Pancreas (tissue), 10 donors: Measurements from ENCODE around the gene ADCY5. TPM values are rescaled to one million over a fixed set of nuclear protein-coding genes. Genes with fewer than 3 reads are reported as not detected.

Experiments used
- ATAC-seq, 4 donors: fragments of 200-7000 bp; cut with Tn5 transposase; one replicate each; pipeline versions ENCODE4 v1.8.0 to v1.9.1; 2020; ENCODE audit warnings: mild to moderate bottlenecking in 4 of 4, moderate library complexity in 4 of 4
- DNase-seq, 6 donors: peaks; one replicate each; pipeline ENCODE4 v3.0.0-alpha.2; 2020
- FAIRE-seq: peaks from 2 replicates; lab custom pipeline; 2012; peaks lifted over from hg19 to GRCh38; lab: Jason Lieb, UNC
- H3K27ac ChIP-seq, 4 donors: fragments of 200-600 bp; sonication (generic); 1 replicate in 3 of 4; 2 replicates in 1 of 4; pipeline versions ENCODE4 v1.5.0 to v1.8.0; 2020
- H3K27me3 ChIP-seq, 4 donors: fragments of 200-600 bp; one replicate each; pipeline ENCODE4 v1.8.0; 2021
- H3K36me3 ChIP-seq, 3 donors: fragments of 200-600 bp; sonication (generic) in 1 of 3; one replicate each; pipeline versions ENCODE4 v1.5.0 to v1.8.0; 2020 to 2021
- H3K4me1 ChIP-seq, 3 donors: fragments of 200-600 bp; one replicate each; pipeline ENCODE4 v1.8.0; 2021
- H3K4me3 ChIP-seq, 4 donors: fragments of 200-600 bp; sonication (generic) in 2 of 4; one replicate each; pipeline versions ENCODE4 v1.5.0 to v1.8.0; 2020 to 2021
- H3K9me3 ChIP-seq, 4 donors: fragments of 200-600 bp; one replicate each; pipeline ENCODE4 v1.8.0; 2021
- CTCF ChIP-seq, 4 donors: fragments of 200-600 bp; sonication (generic) in 3 of 4; IDR thresholded peaks; one replicate each; pipeline versions ENCODE4 v1.5.0 to v1.8.0; 2021; ENCODE audit warnings: antibody characterized with exemption in 4 of 4
- WGBS, 2 donors: extraction: QIAGEN DNeasy Blood & Tissue Kit; methylation state at CpG; one replicate each; pipeline ENCODE4 v1.1.7; 2013; 5-methylcytosine and 5-hydroxymethylcytosine counted together
- intact Hi-C, 3 donors: fragments of 100-400 bp; cut with DNase I; formaldehyde crosslinking; loops; one replicate each; pipeline versions ENCODE4 v1.11.1 to v1.14.2; 2022
- polyA plus RNA-seq, 2 donors: library from polyadenylated mRNA; stranded (reverse); fragments of 200-250 nt; gene quantifications; one replicate each; pipeline ENCODE4 v1.2.3, GENCODE V29; 2013
- total RNA-seq, 6 donors: library from RNA; stranded (reverse); fragmentation: NEBNext Ultra II Directional in 4 of 6; extraction: Animal tissue kit (Norgen Biotek cat#: 25700) in 4 of 6; gene quantifications; one replicate each; pipeline versions ENCODE4 v1.2.1 to v1.2.4, GENCODE V29; 2021 to 2023
- donor health status: healthy with polysubstance abuse.
- donor health status: DM: no; HTN: no; CAD: no; lungs with moderate emphysema.
- donor health status: DM: no; HTN: no; CAD: no.
- donor health status: control.
- donor health status: control.
- donor health status: Bipolar disorder and iron deficiency.
- donor health status: DM: yes; HTN: yes; CAD: no.
- donor health status: DM: no; HTN: no; CAD: no.
- donor health status: DM: no; HTN: no; CAD: no.
- donor health status: DM: yes; HTN: yes; CAD: no.

Gene ADCY5
- total and polyA plus RNA-seq, 8 donors = 6.0 to 13.4 (median 9.6) TPM

- TF ChIP-seq CTCF (IDR thresholded peaks at IDR 0.05) = no peak
- ATAC-seq = no peak
- no peak for FAIRE-seq
- Histone ChIP-seq H3K9me3 (no peaks in the 10 kb centered on the region), H3K4me3 (no peak overlapping the region), H3K27ac (no peak overlapping the region), H3K4me1 (no peaks in the 10 kb centered on the region), H3K36me3 (no peaks in the 10 kb centered on the region), H3K27me3 (no peaks in the 10 kb centered on the region)
- 68 to 76% methylated on average over 15 of the region's 15 CpGs for WGBS, 2 donors
- no peak for DNase-seq
- intact Hi-C loops = no loop called here
These were observed 28.3 kb upstream of the ADCY5 start for GRCh38 chr3:123476967-123477750.

DNA sequence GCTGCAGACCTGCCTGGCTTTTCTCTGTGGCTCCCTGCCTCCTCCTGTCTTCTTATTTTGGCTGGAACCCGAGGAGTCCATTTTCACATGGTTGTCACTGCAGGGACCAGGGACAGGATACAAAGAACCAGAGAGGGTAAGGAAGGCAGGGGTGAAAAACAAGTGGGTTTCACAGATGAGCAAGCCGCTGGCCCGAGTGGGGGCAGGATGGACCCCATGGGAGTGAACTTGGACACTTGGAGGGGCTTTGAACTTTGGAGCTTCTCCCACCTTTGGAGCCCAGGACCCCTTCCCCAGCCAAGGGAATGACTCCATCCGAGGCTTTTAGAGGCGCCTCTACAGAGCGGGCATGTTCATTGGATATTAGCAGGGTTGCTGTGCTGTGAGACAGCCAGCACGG, 26.9 kb upstream of the ADCY5 start:
- WGBS, 2 donors = 72 to 78% methylated on average over 7 of the region's 7 CpGs
- FAIRE-seq (no peak), ATAC-seq (no peak), DNase-seq (no peak)
- H3K27ac ChIP-seq = no peak overlapping the region
- intact Hi-C loops = no loop called here
- no peak for TF ChIP-seq CTCF (IDR thresholded peaks at IDR 0.05)
- no peaks in the 10 kb centered on the region for H3K4me1 ChIP-seq
- H3K9me3 ChIP-seq = no peaks in the 10 kb centered on the region
- H3K27me3 ChIP-seq = no peaks in the 10 kb centered on the region
- no peaks in the 10 kb centered on the region for H3K36me3 ChIP-seq
- H3K4me3 ChIP-seq = no peak overlapping the region

DNA sequence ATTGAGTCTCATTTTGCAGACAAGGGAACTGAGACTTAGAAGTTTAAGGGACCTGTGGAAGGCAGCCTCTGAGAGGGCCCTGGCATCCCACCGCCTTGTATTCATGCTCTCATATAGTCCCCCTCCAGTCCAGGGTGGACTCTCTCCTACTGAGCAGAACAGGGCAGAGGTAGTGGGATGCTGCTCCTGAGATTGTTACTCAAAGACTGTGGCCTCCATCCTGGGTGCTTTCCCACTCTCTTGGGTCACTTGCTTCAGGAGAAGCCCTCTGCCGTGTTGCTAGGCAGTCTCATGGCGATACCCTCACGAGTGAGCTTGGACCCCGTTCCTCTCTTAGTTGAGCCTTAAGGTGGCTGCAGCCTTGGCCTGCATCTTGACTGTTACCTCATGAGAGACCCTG, 22.2 kb upstream of the ADCY5 start:
- no peak for DNase-seq
- intact Hi-C loops = no loop called here
- Histone ChIP-seq H3K9me3 (no peaks in the 10 kb centered on the region), H3K4me3 (no peak overlapping the region), H3K27me3 (no peaks in the 10 kb centered on the region), H3K36me3 (no peaks in the 10 kb centered on the region), H3K4me1 (no peaks in the 10 kb centered on the region), H3K27ac (no peak overlapping the region)
- no peak for ATAC-seq
- no peak for FAIRE-seq
- TF ChIP-seq CTCF (IDR thresholded peaks at IDR 0.05) = no peak
- WGBS, 2 donors = 89 to 95% methylated on average over 5 of the region's 5 CpGs

GRCh38 chr3:123469323-123469995, 20.6 kb upstream of the ADCY5 start:
- no peaks in the 10 kb centered on the region for H3K36me3 ChIP-seq
- H3K27ac ChIP-seq = no peak overlapping the region
- intact Hi-C loops = no loop called here
- ATAC-seq = no peak
- H3K27me3 ChIP-seq = no peaks in the 10 kb centered on the region
- FAIRE-seq = no peak
- TF ChIP-seq CTCF (IDR thresholded peaks at IDR 0.05) = no peak
- H3K4me3 ChIP-seq = no peak overlapping the region
- no peaks in the 10 kb centered on the region for H3K9me3 ChIP-seq
- WGBS, 2 donors = 75 to 89% methylated on average over 11 of the region's 11 CpGs
- no peaks in the 10 kb centered on the region for H3K4me1 ChIP-seq
- no peak for DNase-seq

- H3K36me3 ChIP-seq = no peaks in the 10 kb centered on the region
- no peak overlapping the region for H3K4me3 ChIP-seq
- no peaks in the 10 kb centered on the region for H3K27me3 ChIP-seq
- H3K27ac ChIP-seq = peak overlapping the region in 1 of 4 donors; percentile 23
- FAIRE-seq (no peak), ATAC-seq (peak in 3 of 4 donors; percentile 53 to 85 (median 61)), DNase-seq (no peak)
- no peaks in the 10 kb centered on the region for H3K9me3 ChIP-seq
- intact Hi-C loops = no loop called here
- WGBS, 2 donors = 26 to 29% methylated on average over 5 of the region's 5 CpGs
- no peaks in the 10 kb centered on the region for H3K4me1 ChIP-seq
- TF ChIP-seq CTCF (IDR thresholded peaks at IDR 0.05) = no peak
These were observed 18.2 kb upstream of the ADCY5 start for GRCh38 chr3:123467046-123467445.
